CD4-positive, alpha-beta T cell treated with Interleukin-15 for 4 hours (primary cell): ENCODE measurements around the gene CD2BP2.
A peak's percentile ranks its signal among the peaks of the same experiment; 100 is the strongest.
"Not testable (repeated sequence)": the region's sequence is repeated elsewhere in the genome, so short reads cannot be mapped to it uniquely, and the experiment has no call there.

Experiments used
- DNase-seq: peaks from one replicate; pipeline ENCODE4 v3.0.0-alpha.2; 2020; ENCODE audit warnings: low spot score

CD2BP2 gene

DNA sequence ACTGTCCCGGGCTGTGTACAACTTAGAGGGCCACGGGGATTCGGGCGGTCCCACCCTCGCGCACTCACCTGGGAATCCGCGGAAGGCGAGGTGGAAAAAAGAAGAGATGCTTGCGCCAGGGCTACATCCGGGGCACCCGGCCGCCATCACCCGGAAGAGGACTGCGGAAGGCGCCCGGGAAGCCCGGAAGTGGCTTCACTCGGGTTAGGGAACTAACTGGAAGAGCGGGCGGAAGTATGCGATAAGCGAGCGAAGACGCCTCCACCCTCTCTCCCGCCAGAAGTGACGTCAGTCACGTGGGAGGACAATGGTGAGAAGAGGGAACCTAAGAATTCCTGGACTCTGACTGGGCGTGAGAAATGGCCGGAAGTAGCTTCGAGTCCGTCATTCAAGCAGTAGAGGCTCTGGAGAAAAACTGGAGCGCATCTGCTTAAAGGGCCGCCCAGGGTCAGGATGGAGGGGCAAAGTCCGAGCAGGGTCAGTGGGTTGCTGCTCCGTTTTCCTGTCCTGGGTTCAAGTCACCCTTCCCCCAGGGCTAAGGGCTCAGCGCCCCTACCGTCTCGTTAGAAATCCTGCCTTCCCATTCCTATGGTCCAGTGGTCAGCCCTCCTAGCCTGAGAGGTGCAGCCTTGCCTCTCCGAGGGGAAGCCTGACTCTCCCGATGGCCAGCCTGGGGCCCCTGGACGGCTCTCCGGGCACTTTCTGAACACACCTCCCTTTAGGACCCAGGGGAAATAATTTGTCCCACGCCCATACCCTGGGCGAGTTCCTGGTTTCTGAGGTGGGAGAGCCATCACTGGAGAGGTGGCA lies at the start of gene CD2BP2:
TSS of gene CD2BP2 (minus strand) at position 165 of the 810 bp plus-strand sequence. CDS start 627 bp downstream, outside the sequence.
- DNase-seq = peak; percentile 89

DNA sequence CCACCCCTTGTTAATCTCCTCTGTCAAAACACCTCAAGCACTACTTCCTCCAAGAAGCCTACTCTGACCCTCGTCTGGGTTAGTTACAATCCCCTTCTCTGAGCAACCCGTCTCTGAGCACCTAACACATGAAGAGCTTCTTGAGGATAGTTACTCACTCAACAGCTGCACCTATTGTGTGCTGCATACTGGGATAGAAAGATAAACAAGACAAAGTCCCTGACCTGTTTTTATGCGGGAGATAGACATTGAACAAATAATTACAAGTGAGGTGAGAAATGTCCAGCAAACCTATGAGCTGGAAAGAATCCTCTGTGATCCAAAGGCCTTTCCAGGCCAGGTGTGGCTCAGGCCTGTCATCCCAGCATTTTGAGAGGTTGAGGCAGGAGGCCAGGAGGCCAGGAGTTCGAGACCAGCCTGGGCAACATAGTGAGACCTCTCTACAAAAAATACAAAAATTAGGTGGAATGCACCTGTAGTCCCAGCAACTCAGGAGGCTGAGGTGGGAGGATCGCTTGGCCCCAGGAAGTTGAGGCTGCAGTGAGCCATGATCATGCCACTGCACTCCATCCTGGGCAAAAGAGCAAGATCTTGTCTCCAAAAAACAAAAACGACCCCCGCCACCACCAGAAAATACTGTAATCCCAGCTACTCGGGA lies 46.8 kb upstream of the CD2BP2 start:
- no peak for DNase-seq

DNA sequence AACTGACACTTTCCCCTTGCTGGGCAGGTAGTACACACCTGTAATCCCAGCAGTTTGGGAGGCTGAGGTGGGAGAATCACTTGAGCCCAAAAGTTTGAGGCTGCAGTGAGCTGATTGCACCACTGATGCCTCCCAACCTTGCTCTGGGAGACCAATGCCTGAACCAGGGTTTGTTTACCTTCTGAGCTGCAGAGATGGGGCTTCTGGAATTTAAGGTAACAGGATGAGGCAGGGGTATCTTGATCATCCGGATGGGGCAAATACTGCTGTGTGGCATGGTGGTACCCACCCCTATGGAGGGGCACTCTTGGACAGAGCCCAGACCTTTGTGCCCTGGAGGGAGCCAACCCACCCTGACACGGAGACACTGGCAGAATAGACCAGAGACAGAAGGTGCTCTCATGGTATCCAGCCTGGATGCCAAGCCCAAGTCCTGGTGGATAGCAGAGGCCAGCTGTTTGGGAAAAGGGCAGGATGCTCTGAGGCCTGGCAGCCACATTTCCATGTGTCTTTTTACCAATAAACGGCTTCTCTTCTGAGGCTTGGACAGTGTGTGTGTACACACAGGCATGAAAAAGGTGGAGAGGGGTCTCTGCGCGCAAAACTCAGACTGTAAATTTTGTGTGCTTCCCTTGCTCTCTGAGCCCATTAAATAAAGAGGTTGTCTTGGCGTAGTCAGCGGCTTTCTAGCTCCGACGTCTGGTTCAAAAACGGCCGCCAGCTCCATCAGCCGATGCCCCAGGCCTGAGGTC lies 44.5 kb upstream of the CD2BP2 start:
- DNase-seq = no peak

DNA sequence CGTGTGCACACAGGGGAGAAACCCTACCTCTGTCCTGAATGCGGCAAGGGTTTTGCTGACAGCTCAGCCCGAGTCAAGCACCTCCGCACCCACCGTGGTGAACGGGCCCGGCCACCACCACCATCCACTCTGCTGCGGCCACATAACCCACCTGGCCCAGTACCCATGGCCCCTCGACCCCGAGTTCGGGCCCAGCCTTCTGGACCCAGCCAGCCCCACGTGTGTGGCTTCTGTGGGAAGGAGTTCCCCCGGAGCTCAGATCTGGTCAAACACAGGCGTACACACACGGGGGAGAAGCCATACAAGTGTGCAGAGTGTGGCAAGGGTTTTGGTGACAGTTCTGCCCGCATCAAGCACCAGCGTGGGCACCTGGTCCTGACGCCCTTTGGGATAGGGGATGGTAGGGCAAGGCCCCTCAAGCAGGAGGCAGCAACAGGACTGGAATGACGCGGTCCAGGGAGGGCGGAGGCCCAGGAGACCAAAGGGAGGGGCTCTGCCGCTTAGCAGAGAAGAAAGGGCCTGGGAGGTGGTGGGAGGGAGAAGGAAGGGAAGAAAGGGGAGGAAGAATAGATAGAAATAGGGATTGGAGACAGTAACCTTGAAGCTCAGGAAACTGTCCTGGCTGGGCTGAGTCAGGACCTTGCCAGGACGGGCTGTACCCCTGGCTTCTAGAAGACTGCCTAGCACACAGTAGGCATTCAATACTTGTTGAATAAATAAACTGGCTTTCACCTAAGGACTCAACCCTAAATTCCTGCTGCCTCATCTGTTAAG lies 43.7 kb upstream of the CD2BP2 start:
- no peak for DNase-seq

DNA sequence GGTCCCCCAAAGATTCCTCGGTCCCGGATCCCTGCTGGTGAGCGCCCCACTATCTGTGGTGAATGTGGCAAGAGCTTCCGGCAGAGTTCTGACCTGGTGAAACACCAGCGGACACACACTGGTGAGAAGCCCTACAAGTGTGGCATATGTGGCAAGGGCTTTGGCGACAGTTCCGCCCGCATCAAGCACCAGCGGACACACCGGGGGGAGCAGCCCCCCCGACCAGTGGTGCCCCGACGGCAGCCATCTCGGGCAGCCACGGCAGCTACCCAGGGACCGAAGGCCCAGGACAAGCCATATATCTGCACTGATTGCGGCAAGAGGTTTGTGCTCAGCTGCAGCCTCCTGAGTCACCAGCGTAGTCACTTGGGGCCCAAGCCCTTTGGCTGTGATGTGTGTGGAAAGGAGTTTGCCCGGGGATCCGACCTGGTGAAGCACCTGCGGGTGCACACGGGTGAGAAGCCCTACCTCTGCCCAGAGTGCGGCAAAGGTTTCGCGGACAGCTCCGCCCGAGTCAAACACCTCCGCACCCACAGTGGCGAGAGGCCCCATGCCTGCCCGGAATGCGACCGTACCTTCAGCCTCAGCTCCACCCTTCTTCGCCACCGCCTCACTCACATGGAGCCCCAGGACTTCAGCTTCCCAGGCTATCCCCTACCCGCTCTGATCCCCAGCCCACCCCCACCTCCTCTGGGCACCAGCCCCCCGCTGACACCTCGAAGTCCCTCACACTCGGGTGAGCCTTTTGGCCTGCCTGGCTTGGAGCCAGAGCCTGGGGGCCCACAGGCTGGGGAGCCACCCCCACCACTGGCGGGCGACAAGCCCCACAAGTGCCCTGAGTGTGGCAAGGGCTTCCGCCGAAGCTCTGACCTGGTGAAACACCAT lies 42.9 kb upstream of the CD2BP2 start:
- DNase-seq = no peak

DNA sequence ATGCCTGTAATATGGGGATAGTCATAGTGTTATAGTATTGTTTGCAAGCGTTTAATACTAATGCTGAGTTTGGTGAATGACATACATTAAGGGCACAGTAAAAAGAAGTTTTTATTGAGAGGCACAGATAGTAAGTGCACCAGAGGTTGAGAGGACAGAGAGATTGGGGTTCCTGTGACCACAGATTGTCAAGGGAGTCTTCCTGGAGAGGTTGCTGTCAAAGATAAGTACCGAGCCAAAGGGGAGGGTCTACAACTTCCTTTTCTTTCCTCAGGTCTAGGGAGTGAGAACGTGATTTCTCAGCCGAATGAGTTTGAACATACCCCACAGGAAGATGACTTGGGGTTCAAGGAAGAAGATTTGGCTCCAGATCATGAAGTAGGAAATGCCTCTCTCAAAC lies 41.9 kb upstream of the CD2BP2 start:
- DNase-seq = no peak

DNA sequence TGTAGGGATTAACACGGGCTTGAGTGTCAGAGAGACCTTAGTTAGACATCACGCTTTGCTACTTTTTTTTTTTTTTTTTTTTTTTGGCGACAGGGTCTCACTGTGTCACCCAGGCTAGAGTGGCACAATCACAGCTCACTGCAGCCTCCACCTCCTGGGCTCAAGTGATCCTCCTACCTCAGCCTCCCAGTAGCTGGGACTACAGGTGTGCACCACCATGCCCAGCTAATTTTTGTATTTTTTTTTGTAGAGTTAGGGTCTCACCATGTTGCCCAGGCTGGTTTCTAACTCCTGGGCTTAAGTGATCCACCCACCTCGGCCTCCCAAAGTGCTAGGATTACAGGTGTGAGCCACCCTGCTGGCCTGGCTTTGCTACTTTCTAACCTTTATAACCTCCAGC lies 41.5 kb upstream of the CD2BP2 start:
- not testable (repeated sequence) for DNase-seq

DNA sequence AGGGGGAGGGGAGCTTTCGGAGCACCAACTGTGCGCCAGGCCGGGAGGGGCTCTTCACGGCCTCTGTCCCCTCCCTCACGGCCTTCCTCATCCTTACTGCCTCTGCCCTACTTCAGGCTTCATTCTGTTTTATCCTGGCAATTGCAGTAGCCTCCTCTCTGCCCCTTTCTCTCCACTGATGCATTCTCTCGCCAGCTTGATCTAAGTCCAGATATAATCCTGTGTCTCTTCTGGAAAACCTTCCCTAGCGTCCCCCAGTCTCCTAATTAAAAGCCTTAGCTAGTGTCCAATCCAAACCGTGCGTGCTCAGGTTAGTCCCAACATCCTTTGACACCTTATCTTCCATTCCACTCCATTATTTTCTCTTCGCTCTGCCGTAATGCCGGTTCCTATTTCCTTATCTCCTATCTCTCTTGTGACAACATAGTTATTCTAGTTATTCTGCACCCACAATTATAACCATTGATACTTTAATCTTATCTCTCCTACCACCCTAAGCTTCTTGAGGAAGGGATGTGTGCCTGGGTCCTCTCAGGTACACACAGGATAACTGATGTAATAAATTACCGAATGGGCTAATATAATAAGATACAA lies 41.0 kb upstream of the CD2BP2 start:
- no peak for DNase-seq

DNA sequence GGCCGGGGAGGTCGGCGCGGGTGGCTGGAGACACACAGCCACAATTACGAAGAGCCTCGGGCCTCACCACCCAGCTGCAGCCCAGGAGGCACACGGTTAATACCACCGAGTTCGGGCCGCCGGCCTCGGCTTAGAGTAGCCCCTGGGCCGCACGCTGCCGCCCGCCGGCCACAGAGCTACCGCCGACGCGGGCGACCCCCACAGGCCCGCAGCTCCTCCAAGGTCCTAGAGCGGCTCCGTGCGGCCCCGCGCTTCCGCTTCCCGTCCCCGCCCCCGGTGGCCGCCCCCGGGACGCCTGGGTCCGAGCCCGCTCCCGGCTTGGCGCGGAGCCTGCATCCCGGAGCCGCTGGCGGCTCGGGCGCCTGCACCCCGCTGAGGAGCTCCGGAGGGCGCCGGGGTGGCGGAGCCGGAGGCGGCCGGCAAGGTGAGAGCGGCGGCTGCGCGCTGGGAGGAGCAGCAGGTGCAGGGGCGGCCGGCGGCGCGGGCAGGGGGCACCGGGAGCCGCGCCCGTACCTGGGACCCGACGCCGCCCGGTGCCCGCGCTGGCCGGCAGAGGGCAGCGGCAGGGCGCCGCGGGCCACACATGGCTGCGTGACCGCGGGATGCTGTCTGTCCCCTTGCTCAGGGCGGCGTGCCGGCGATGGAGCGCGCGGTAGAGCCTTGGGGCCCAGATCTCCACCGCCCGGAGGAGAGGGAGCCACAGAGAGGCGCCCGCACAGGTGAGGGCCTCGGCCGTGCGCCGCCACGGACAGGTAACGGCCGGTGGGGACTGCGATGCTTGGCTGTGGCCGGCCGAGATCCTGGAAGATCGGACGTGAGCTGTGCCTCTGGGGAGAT lies 40.3 kb upstream of the CD2BP2 start, which contains the start of gene ZNF48:
TSS of gene ZNF48 (plus strand) at position 266 of the 837 bp plus-strand sequence. CDS start at position 641, 375 bp downstream.
- peak; percentile 67 for DNase-seq

DNA sequence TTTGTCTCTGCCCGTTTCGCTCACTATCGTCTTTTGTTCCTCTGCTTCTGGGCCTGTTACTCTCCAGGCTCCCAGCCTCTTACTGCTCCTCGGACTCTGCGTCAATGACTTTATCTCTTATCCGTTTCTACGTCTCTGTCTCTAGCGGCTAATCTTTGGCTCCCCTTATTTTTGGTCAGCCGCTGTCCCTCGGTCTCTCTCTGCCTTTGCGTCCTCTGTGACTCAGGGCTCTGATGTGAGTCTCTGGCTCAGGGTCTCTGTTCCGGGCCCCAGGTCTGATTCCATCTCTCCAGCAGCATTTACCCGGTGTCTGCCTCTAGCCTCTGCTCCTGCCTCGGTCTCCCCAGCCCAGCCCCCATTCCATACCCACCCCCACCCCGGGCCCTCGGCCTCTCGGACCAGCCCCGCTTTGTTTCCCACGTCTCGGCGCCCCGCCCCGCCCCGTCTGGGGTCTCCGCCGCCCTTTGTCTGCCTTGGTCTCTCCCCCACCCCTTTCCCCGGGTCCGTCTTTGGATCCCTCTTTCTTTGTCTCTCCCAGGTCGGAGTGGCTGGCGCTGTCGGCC lies 39.6 kb upstream of the CD2BP2 start:
- DNase-seq = no peak

DNA sequence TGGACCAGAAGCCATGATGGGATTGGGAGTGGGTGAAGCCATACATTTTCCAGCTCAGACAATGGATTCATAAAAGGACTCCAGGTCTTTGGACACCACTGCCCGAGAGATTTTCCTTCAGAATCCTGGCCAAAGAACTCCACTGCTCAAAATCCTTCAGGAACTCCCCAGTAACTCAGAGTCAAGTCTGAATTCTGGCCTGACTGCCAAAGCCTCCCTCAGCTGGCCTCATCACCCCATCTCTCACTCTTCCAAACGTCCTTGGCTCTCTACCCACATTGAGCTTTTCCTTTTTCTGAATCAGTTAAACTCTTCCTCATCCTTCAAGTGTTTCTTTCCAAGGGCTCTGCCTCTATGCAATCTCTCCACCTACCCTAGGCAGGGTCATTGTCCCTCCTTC lies 28.4 kb upstream of the CD2BP2 start:
- no peak for DNase-seq

DNA sequence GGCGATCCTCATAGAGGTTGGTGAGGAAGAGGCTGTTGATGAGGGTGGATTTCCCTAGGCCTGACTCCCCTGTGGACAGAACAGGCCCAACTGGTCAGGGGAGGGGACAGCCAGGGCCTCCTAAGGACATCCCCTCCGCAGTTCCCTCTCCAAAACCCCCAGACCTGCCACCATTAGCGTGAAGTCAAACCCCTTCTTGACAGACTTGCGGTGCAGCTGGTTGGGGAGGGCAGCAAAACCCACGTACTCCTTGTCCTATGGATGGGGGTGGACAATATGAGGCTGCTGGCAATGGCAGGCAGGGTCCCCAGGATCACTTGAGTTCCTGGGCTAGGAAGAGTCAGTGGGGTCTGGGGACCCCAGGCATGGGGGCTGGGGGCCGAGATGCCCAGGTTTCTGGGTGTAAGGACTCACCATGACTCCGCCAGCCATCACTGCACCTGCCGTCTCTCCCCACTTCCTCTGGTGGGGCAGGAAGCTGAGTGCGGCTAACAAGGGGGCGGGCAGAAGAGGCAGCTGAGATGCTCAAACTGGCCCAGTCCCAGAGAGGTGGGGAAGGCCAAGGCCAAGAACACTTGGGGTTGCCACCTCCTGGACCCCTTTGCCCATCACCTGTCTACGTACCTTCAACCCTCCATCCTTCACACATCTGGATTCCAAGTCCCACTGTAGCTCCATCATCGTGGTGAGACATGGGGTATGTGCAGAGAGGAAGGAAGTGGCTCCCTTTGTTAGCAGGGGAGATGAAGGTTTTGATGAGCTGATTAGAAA lies 27.2 kb upstream of the CD2BP2 start, which contains the start of gene SEPTIN1:
TSS of gene SEPTIN1 (minus strand) at position 451 of the 771 bp plus-strand sequence. CDS start at position 432, 19 bp downstream.
- DNase-seq = peak; percentile 81

DNA sequence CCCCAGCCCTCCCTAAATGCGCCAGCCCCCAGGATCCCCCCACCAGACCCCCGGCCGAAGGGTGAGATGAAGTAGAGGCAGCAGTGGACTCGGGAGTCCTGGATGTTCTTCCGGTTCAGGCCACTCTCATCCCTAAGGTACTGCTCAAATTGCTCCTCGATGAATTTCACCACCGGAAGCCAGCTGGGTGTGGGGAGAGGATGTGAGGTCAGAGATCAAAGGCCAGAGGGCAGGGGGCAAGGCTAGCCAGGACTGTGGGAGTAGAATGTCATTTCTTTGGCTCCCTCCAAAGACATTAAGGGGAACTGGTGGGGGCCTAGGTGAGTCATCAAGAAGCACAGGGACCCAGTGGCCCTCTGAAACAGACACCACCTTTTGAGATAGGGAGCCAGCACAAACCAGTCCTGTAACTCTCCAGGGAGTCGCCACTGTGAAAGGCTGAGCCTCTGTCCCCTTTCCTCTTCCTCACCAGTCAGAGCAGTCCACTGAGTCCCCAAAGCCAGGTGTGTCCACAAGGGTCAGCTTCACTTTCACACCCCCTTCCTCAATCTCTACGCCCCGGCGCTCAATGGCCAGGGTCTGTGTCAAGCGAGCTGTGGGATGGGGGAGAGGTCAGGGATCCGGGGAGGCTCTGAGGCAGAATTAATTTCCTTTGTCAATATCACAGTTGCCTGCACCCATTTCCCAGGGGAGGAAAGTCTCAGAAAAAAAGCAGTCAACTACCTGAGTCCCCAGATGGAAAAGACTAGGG lies 26.4 kb upstream of the CD2BP2 start:
- peak; percentile 45 for DNase-seq

DNA sequence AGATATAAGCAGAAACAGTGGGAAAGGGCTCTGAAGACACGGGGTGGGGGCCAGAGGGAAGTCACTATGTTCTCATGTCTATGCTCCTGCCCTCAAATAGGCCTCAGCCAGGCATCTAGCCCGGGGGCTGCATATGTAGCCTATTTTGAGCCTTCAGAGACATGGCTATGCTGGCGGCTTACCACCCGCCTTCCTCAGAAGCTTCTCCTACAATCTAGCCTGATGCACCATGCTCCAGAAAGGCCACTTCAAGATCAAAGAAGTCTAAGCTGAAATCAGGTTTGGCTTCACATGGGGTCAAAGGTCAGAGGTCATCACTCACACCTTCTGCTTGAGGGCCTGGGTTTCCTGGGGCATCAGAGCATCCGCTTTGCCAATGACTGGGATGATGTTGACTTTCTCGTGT lies 25.7 kb upstream of the CD2BP2 start:
- no peak for DNase-seq

DNA sequence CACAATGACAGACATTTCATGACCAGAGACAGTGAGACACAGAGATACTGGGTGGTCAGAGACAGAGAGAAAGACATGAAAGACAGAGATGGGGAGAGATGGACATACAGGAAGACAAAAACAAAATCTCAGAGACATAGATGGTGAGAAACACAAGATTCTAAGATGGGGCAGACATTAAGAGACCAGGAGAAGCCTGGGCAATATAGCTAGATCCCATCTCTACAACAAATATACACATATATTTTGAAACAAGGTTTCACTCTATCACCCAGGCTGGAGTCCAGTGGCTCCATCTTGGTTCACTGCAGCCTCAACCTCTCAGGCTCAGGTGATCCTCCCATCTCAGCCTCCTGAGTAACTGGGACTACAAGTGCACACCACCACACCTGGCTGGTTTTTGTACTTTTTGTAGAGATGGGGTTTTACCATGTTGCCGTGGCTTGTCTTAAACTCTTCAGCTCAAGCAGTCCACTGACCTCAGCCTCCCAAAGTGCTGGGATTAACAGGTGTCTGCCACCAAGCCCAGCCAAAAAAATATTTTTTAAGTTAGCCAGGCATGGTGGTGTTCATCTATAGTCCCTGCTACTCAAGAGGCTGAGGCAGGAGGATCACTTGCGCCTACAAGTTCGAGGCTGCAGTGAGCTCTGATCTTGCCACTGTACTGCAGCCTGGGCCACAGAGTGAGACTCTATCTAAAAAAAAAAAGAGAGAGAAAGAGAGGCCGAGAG lies 25.1 kb upstream of the CD2BP2 start:
- DNase-seq = no peak

DNA sequence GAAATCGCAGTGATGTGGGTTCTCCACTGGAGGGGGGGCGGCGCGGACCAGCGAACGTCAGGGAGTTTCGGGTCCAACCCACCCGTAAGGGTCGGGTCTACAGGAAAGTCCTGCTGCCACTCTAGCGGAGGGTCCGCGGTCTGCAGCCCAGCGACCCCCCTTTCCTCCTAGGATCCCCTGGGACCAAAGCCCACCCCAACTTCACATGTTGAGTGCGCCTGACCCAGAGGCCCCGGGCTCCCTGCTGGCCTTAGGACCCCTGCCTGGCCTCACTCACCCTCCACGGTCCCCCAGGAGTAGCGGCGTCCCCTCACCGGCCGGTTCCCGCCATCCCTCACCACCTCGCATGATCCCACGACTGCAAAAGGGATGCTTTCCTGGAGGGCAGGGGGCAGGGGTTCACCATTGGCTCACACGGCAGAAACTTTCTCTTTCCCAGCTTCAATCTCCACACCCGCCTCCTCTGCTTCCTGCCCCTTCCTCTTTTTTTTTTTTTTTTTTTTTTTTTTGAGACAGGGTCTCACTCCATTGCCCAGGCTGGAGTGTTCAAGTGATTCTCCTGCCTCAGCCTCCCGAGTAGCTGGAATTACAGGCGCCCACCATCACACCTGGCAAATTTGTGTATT lies 24.2 kb upstream of the CD2BP2 start:
- no peak for DNase-seq
